OCI-LY3 (cell line): ENCODE measurements around the gene EARS2.

Experiments used
- CTCF ChIP-seq: fragments of 200-600, 300-600 bp; sonication (generic); IDR thresholded peaks from 2 replicates; pipeline ENCODE4 v1.5.1; 2014; ENCODE audit warnings: antibody characterized with exemption, low read length, low read depth
- EZH2phosphoT487 ChIP-seq: fragments of 200-600 bp; shearing (Covaris generic); IDR thresholded peaks from 2 replicates; pipeline ENCODE4 v1.6.1; 2018; ENCODE audit warnings: antibody characterized with exemption, mixed run types, low read depth

- TF ChIP-seq EZH2phosphoT487 = no peak
- TF ChIP-seq CTCF = no peak
Observed at GRCh38 chr16:23499801-23500200, 57.3 kb downstream of the EARS2 start.
